Mesothelial cell of epicardium (in vitro differentiated cells): ENCODE measurements around the gene SULT1A1. TPM values are rescaled to one million over a fixed set of nuclear protein-coding genes. Genes with fewer than 3 reads are reported as not detected.
"Not testable (repeated sequence)": the region's sequence is repeated elsewhere in the genome, so short reads cannot be mapped to it uniquely, and the experiment has no call there.

Experiments used
- DNase-seq, 2 experiments: peaks; one replicate each; pipeline ENCODE4 v3.0.0; 2021; ENCODE audit warnings: low spot score in 2 of 2; ENCODE audit not compliant: unreplicated experiment in 2 of 2
- H3K27ac Mint-ChIP-seq: 2 replicates; pipeline ENCODE4 v1.8.0; 2021; ENCODE audit warnings: mixed read lengths
- H3K27me3 Mint-ChIP-seq: 2 replicates; pipeline ENCODE4 v1.8.0; 2021; ENCODE audit warnings: low read depth, mixed read lengths
- H3K36me3 Mint-ChIP-seq: 2 replicates; pipeline ENCODE4 v1.8.0; 2021; ENCODE audit warnings: mixed read lengths
- H3K4me1 Mint-ChIP-seq: 2 replicates; pipeline ENCODE4 v1.8.0; 2021; ENCODE audit warnings: mixed read lengths
- H3K4me3 Mint-ChIP-seq: 2 replicates; pipeline ENCODE4 v1.8.0; 2021; ENCODE audit warnings: mild to moderate bottlenecking, moderate library complexity, mixed read lengths
- H3K9me3 Mint-ChIP-seq: 2 replicates; pipeline ENCODE4 v1.8.0; 2021; ENCODE audit warnings: mixed read lengths
- total RNA-seq: library from RNA; stranded (reverse); gene quantifications from 3 replicates; pipeline ENCODE4 v1.2.1, GENCODE V29; 2021
- TF ChIP-seq, protein P1 (sequence below): fragments of 200-600 bp; sonication (generic); IDR thresholded peaks from one replicate; pipeline ENCODE4 v1.5.0; 2021; ENCODE audit warnings: antibody characterized with exemption; ENCODE audit not compliant: unreplicated experiment

SULT1A1 gene
- total RNA-seq, 1 donor from 2014 or later = 8.3 TPM

GRCh38 chr16:28573738-28574718 lies 35.8 kb downstream of the SULT1A1 start:
- DNase-seq = no peak
- TF ChIP-seq, protein P1, sequence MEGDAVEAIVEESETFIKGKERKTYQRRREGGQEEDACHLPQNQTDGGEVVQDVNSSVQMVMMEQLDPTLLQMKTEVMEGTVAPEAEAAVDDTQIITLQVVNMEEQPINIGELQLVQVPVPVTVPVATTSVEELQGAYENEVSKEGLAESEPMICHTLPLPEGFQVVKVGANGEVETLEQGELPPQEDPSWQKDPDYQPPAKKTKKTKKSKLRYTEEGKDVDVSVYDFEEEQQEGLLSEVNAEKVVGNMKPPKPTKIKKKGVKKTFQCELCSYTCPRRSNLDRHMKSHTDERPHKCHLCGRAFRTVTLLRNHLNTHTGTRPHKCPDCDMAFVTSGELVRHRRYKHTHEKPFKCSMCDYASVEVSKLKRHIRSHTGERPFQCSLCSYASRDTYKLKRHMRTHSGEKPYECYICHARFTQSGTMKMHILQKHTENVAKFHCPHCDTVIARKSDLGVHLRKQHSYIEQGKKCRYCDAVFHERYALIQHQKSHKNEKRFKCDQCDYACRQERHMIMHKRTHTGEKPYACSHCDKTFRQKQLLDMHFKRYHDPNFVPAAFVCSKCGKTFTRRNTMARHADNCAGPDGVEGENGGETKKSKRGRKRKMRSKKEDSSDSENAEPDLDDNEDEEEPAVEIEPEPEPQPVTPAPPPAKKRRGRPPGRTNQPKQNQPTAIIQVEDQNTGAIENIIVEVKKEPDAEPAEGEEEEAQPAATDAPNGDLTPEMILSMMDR = no peak
- no peaks in the 10 kb centered on the region for H3K9me3 Mint-ChIP-seq
- peaks cover 11% of the 10 kb centered on the region for H3K36me3 Mint-ChIP-seq
- peaks cover 24% of the 10 kb centered on the region for H3K4me1 Mint-ChIP-seq
- no peak overlapping the region for H3K4me3 Mint-ChIP-seq
- peak overlapping the region; percentile 87 for H3K27ac Mint-ChIP-seq
- no peaks in the 10 kb centered on the region for H3K27me3 Mint-ChIP-seq

- Mint-ChIP-seq H3K27ac (peak overlapping the region; percentile 87), H3K27me3 (no peaks in the 10 kb centered on the region), H3K4me1 (peaks cover 24% of the 10 kb centered on the region), H3K9me3 (no peaks in the 10 kb centered on the region), H3K36me3 (peaks cover 10% of the 10 kb centered on the region), H3K4me3 (peak overlapping the region; percentile 24)
- peak; percentile 37 to 70 for DNase-seq
- TF ChIP-seq, protein P1 = no peak
Measured at GRCh38 chr16:28572696-28573510, 36.9 kb downstream of the SULT1A1 start.

GRCh38 chr16:28569968-28570752 lies 39.7 kb downstream of the SULT1A1 start:
- H3K27me3 Mint-ChIP-seq = no peaks in the 10 kb centered on the region
- H3K4me3 Mint-ChIP-seq = no peak overlapping the region
- peaks cover 24% of the 10 kb centered on the region for H3K4me1 Mint-ChIP-seq
- TF ChIP-seq, protein P1 = no peak
- DNase-seq = no peak
- peaks cover 21% of the 10 kb centered on the region for H3K36me3 Mint-ChIP-seq
- H3K27ac Mint-ChIP-seq = no peak overlapping the region
- H3K9me3 Mint-ChIP-seq = peaks cover 12% of the 10 kb centered on the region

GRCh38 chr16:28569021-28569420 lies 40.8 kb downstream of the SULT1A1 start:
- Mint-ChIP-seq H3K4me3 (no peak overlapping the region), H3K27ac (no peak overlapping the region), H3K4me1 (peaks cover 24% of the 10 kb centered on the region), H3K9me3 (peaks cover 12% of the 10 kb centered on the region), H3K36me3 (peaks cover 22% of the 10 kb centered on the region), H3K27me3 (no peaks in the 10 kb centered on the region)
- TF ChIP-seq, protein P1 = no peak
- no peak for DNase-seq

DNA sequence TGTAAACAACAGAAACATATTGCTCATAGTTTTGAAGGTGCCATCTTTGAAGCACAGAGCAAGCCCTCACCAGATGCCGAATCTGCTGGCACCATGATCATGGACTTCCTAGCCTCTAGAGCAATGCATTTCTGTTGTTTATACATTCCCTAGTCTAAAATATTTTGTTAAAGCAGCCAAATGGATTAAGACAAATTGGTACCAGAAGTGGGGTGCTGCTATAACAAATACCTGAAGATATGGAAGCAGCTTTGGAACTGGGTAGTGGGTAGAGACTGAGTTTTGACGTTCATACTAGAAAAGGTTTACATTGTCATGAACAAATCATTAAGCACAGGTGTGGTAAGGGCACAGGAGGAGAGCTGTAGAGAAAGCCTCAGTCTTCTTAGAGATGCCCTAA lies 42.6 kb downstream of the SULT1A1 start:
- Mint-ChIP-seq H3K4me3 (no peak overlapping the region), H3K9me3 (peaks cover 12% of the 10 kb centered on the region)

GRCh38 chr16:28566233-28566925 lies 43.5 kb downstream of the SULT1A1 start:
- peaks cover 24% of the 10 kb centered on the region for H3K36me3 Mint-ChIP-seq
- H3K4me3 Mint-ChIP-seq, H3K27me3 Mint-ChIP-seq, H3K27ac Mint-ChIP-seq, DNase-seq, H3K4me1 Mint-ChIP-seq: not testable (repeated sequence)
- peaks cover 12% of the 10 kb centered on the region for H3K9me3 Mint-ChIP-seq

More for the DNA sequence above, 42.6 kb downstream of the SULT1A1 start:
- Mint-ChIP-seq H3K27ac (no peak overlapping the region), H3K36me3 (peaks cover 22% of the 10 kb centered on the region), H3K4me1 (peaks cover 7% of the 10 kb centered on the region), H3K27me3 (no peaks in the 10 kb centered on the region)
- DNase-seq = no peak
- TF ChIP-seq, protein P1 = no peak
